ENCODE measurements around the gene ST3GAL4. TPM values are rescaled to one million over a fixed set of nuclear protein-coding genes. Genes with fewer than 3 reads are reported as not detected.

The ST3GAL4 gene
- total and polyA plus RNA-seq, 10 of the 15 experiments (the other 5 are each of a cell fraction or from before 2014, with no cell fraction given) = 3.8 to 8.1 (median 6.5) TPM; not detected in 2

DNA sequence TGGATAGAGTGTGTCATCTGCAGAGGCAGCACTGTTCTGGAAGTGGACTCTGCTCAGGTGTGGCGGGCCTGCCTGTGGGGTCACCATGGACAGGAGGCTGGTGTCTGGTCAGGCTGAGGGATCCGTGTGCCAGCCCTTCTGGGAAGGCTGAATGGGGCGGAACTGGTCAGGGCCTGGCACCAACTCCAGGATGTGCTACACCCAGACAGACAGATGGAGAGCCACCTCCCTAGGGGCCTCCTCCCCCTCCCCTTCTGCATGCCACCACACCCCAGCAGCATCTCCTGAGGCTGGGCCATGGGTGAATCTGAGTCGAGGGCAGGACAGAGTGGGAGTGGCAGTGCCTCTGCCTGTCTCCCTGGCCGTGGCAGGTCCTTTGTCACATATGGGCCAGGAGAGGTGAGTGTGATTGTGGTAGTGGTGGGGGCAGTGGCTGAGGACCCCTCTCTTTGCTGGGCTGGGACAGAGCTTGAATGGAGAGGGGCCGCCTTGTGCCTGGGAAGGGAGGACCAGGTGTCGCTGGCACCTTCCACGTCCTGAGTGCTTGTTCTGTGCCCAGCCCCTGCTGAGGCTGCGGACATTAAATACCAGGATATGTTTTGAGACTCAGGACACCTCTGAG lies 29.1 kb downstream of the ST3GAL4 start:
- H3K79me2 ChIP-seq (ENCODE audit: control insufficient read depth, insufficient read depth, low read length) = no peaks in the 10 kb centered on the region
- no peaks in the 10 kb centered on the region for H3K9me3 ChIP-seq (replicated peaks; ENCODE audit: control insufficient read depth, insufficient read depth, low read length)
- TF ChIP-seq, protein P1, sequence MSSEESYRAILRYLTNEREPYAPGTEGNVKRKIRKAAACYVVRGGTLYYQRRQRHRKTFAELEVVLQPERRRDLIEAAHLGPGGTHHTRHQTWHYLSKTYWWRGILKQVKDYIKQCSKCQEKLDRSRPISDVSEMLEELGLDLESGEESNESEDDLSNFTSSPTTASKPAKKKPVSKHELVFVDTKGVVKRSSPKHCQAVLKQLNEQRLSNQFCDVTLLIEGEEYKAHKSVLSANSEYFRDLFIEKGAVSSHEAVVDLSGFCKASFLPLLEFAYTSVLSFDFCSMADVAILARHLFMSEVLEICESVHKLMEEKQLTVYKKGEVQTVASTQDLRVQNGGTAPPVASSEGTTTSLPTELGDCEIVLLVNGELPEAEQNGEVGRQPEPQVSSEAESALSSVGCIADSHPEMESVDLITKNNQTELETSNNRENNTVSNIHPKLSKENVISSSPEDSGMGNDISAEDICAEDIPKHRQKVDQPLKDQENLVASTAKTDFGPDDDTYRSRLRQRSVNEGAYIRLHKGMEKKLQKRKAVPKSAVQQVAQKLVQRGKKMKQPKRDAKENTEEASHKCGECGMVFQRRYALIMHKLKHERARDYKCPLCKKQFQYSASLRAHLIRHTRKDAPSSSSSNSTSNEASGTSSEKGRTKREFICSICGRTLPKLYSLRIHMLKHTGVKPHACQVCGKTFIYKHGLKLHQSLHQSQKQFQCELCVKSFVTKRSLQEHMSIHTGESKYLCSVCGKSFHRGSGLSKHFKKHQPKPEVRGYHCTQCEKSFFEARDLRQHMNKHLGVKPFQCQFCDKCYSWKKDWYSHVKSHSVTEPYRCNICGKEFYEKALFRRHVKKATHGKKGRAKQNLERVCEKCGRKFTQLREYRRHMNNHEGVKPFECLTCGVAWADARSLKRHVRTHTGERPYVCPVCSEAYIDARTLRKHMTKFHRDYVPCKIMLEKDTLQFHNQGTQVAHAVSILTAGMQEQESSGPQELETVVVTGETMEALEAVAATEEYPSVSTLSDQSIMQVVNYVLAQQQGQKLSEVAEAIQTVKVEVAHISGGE (CRISPR knock-in tag; IDR thresholded peaks at IDR 0.05) = no peak
- TF ChIP-seq CEBPB (IDR thresholded peaks at IDR 0.05; ENCODE audit: borderline replicate concordance in 1 of 2, low read depth in 2 of 2, low read length in 2 of 2) (no peak), FOXK2 (IDR thresholded peaks at IDR 0.05) (no peak), NRF1 (conservative IDR thresholded peaks at IDR 0.05; ENCODE audit: low read depth, low read length) (no peak), STAT3 (IDR thresholded peaks at IDR 0.05; ENCODE audit: low read depth, low read length) (no peak), CHD2 (IDR thresholded peaks at IDR 0.05; ENCODE audit: borderline replicate concordance, low read depth, low read length) (no peak), RB1 (IDR thresholded peaks at IDR 0.05; ENCODE audit: borderline replicate concordance) (no peak)
- H3K4me1 ChIP-seq (ENCODE audit: control insufficient read depth, insufficient read depth, low read length) = no peaks in the 10 kb centered on the region
- no peak overlapping the region for H3K4me2 ChIP-seq (ENCODE audit: control insufficient read depth, insufficient read depth)
- intact Hi-C loops (cut with micrococcal nuclease; ENCODE audit: unreplicated experiment) (no loop called here), in situ Hi-C loops (cut with MboI) (no loop called here)
- no peaks in the 10 kb centered on the region for H3K27me3 ChIP-seq (replicated peaks in 1 of 2; ENCODE audit: control insufficient read depth in 2 of 2, insufficient read depth in 2 of 2, low read length in 1 of 2)
- ChIA-PET POLR2A (no interaction called here), CTCF (no interaction called here), SMC1A (ENCODE audit: uncharacterized antibody, unreplicated experiment) (no interaction called here), RAD21 (ENCODE audit: unreplicated experiment) (no interaction called here)
- no TSS peak for BruUV-seq (replicated peaks)
- no peaks in the 10 kb centered on the region for H4K20me1 ChIP-seq (ENCODE audit: control insufficient read depth, insufficient read depth)
- no peak overlapping the region for H3K4me3 ChIP-seq
- FAIRE-seq (no peak), ATAC-seq (no peak), DNase-seq (ENCODE audit: low read depth, low spot score) (no peak)
- H3K36me3 ChIP-seq (ENCODE audit: control insufficient read depth in 2 of 2, insufficient read depth in 2 of 2, low read length in 1 of 2) = no peaks in the 10 kb centered on the region
- H2AFZ ChIP-seq (ENCODE audit: control insufficient read depth, low read depth, low read length) = no peak overlapping the region
- no peak overlapping the region for H3K27ac ChIP-seq (ENCODE audit: control insufficient read depth, insufficient read depth)
- 69% methylated on average over 8 of the region's 9 CpGs for WGBS (ENCODE audit: insufficient coverage, insufficient replicate concordance, low lambda C conversion rate, missing lambda C conversion rate)
- H3K9ac ChIP-seq (ENCODE audit: control insufficient read depth, insufficient read depth, low read length) = no peak overlapping the region

All from GM12878 (cell line).